ENCODE results near the gene CELSR1. TPM values are rescaled to one million over a fixed set of nuclear protein-coding genes. Genes with fewer than 3 reads are reported as not detected.

Gene CELSR1
- total RNA-seq, 3 donors from 2014 or later = 1.9 to 4.2 (median 2.5) TPM

DNA sequence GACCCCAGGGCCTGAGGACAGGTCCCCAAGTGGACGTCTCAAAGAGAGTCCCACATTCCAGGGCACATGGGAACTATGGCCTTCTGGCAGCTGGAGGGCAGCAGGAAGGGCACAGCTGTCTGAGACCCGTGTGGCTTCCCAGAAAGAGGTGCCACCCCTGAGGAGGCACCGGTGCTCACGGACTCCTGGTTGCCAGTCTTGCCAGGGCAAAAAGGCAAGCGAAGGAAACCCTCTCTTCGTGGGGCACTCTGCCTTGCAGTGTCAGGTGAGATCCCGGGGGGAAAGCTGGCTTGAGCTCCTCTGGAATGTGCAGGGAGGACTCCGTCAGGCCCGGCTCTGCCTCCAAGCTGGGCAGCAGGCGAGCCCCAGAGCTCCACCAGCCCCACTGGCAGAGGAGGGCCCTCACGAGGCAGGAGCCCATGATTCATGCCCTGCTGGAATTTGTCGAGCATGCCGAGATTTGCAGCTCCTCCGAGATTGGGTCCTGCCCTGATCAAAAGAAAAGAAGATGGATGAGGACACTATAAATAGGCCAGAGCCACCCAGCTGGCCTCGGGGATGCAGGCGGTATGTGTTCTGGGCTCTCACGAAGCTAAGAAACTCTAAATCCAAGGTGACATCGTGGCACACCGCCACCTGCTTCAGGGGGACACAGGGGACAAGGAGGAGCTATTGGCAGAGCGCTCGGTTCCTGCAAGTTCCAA lies 9.9 kb upstream of the CELSR1 start:
- no peak for DNase-seq
- H3K4me3 ChIP-seq = no peak overlapping the region
- no peaks in the 10 kb centered on the region for H3K36me3 ChIP-seq (ENCODE audit: low read depth)
- ATAC-seq = peak; percentile 15
- no peaks in the 10 kb centered on the region for H3K9me3 ChIP-seq
- intact Hi-C loops (cut with DNase I, micrococcal nuclease) = loop anchor here in 1 of 2 donors (10.0 kb wide), 1 partner anchor 193 kb away; no protein-coding TSS in a partner anchor
- peaks cover 7% of the 10 kb centered on the region for H3K4me1 ChIP-seq (ENCODE audit: low read depth)
- TF ChIP-seq, protein P1, sequence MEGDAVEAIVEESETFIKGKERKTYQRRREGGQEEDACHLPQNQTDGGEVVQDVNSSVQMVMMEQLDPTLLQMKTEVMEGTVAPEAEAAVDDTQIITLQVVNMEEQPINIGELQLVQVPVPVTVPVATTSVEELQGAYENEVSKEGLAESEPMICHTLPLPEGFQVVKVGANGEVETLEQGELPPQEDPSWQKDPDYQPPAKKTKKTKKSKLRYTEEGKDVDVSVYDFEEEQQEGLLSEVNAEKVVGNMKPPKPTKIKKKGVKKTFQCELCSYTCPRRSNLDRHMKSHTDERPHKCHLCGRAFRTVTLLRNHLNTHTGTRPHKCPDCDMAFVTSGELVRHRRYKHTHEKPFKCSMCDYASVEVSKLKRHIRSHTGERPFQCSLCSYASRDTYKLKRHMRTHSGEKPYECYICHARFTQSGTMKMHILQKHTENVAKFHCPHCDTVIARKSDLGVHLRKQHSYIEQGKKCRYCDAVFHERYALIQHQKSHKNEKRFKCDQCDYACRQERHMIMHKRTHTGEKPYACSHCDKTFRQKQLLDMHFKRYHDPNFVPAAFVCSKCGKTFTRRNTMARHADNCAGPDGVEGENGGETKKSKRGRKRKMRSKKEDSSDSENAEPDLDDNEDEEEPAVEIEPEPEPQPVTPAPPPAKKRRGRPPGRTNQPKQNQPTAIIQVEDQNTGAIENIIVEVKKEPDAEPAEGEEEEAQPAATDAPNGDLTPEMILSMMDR (IDR thresholded peaks at IDR 0.05) = no peak

DNA sequence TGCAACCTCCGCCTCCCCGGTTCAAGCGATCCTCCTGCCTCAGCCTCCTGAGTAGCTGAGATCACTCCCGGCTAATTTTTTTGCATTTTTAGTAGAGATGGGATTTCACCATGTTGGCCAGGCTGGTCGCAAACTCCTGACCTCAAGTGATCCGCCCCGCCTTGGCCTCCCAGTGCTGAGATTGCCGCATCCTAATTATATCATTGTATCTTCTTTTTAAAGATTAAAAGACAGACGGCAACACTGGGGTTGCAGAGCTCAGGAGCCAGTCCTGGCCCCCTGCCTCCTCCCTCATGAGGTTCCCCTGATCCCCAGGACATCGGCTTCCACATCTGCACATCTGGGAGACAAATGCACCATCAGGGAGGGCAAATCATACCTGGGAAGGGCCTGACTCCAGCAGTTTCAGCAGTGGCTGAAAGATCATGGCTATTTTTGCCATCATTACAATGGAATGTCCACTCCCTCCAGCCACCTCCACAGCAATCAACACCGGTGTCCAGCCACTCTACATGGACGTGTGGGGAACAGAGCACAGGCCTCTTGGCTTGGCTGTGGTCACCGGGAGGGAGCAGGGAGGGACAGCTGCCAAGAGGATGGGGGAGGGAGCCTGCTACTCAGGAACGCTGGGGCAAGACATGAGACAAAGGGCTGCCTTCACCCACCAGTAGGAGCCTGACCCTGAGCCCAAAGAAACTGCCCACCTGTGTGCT lies 9.2 kb upstream of the CELSR1 start:
- no peak for DNase-seq
- H3K9me3 ChIP-seq = no peaks in the 10 kb centered on the region
- no peak for ATAC-seq
- peaks cover 7% of the 10 kb centered on the region for H3K4me1 ChIP-seq (ENCODE audit: low read depth)
- intact Hi-C loops (cut with DNase I, micrococcal nuclease) = loop anchor here in 1 of 2 donors (10.0 kb wide), 1 partner anchor 192 kb away; no protein-coding TSS in a partner anchor
- TF ChIP-seq, protein P1 (IDR thresholded peaks at IDR 0.05) = no peak
- no peak overlapping the region for H3K4me3 ChIP-seq
- H3K36me3 ChIP-seq (ENCODE audit: low read depth) = no peaks in the 10 kb centered on the region

DNA sequence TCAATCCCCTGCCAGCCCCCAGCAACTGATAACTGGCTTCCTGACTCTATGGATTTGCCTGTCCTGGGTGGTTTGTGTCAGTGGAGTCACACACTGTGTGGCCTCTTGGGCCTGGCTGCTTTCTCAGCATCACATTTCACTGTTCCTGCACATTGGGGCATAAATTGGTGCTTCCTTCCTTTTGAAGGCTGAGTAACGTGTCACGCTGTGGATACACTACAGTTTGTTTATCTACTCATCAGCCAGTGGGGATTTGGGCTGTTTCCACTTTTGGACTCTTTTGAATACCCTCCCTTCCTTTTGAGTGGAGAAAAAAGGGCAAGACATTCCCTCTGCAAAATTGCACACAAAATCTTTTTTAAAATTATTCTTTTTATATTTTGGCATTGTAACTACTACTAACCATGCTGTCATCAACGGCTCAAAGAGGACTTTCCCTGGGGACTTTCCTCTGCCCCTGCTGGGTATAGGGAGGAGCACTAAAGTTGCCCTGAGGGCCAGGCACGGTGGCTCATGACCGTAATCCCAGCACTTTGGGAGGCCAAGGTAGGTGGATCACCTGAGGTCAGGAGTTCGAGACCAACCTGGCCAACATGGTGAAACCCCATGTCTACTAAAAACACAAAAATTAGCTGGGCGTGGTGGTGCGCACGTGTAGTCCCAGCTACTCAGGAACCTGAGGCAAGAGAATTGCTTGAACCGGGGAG lies 7.8 kb upstream of the CELSR1 start:
- Histone ChIP-seq H3K4me1 (ENCODE audit: low read depth) (peaks cover 7% of the 10 kb centered on the region), H3K36me3 (ENCODE audit: low read depth) (no peaks in the 10 kb centered on the region), H3K9me3 (no peaks in the 10 kb centered on the region), H3K4me3 (no peak overlapping the region)
- ATAC-seq (no peak), DNase-seq (no peak)
- intact Hi-C loops (cut with DNase I, micrococcal nuclease) = loop anchor here in 1 of 2 donors (10.0 kb wide), 1 partner anchor 190 kb away; no protein-coding TSS in a partner anchor
- TF ChIP-seq, protein P1 (IDR thresholded peaks at IDR 0.05) = no peak

DNA sequence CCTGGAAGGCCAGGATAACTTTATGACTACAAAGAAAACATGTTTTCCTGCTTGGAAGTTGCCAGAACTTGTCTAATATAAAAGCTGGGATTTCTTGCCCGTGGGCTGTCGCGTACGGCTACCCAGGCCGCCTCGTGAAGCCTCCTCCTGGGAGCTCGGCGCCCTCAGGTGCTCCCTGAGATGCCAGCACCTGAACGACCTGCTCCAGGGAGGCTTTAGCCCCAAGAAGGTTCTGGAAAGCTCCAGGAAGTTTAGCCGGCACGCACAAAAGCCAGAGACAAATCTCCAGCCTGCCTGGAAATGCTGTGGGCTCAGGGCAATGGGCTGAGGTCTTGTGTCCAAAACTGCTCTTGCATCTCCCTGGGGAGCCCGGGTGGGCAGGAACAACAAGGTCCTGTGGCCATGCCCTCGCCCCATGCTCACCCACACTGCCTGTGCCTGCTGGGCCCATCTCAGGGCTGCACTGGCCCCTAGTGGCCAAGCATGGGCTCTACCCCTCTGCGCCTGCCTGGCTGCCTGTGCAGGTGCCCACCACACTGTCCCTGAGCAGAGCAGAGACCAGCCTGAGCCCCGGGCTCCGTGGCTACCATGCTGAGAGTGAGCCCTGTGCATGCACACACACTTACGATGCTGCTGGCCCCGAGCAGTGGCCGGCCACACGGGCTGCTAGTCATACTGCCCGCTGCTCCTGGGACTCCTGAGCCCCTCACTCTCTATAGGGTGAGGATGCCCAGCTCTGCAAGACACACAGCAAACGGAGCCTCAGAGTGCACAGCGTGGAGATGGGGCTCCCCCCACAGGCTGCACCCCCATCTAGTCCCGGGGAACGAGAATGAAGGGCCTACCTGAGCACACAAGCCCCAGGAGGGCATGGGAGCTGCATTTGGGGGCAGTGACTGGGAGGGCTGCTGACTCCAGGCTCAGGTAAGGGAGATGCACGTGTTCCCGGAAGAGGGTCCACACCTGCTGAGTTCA lies 4.9 kb upstream of the CELSR1 start:
- intact Hi-C loops (cut with DNase I, micrococcal nuclease) = loop anchor here (5.0 to 10.0 kb wide), 2 partner anchors 175 to 187 kb away; no protein-coding TSS in a partner anchor
- peak; percentile 75 to 85 (median 79) for DNase-seq
- no peaks in the 10 kb centered on the region for H3K36me3 ChIP-seq (ENCODE audit: low read depth)
- peak; percentile 91 for ATAC-seq
- no peak overlapping the region for H3K4me3 ChIP-seq
- TF ChIP-seq, protein P1 (IDR thresholded peaks at IDR 0.05) = peak; percentile 91
- peaks cover 26% of the 10 kb centered on the region for H3K4me1 ChIP-seq (ENCODE audit: low read depth)
- H3K9me3 ChIP-seq = no peaks in the 10 kb centered on the region
